Activated T-cell treated with anti-CD3 and anti-CD28 coated beads, Interleukin-2, amount 50 U/mL, for 48 hours (primary cell): Measurements from ENCODE around the gene ASL.
"Not testable (repeated sequence)": the region's sequence is repeated elsewhere in the genome, so short reads cannot be mapped to it uniquely, and the experiment has no call there.

ENCODE experiments used
- DNase-seq, 2 experiments: peaks; one replicate each; pipeline ENCODE4 v3.0.0-alpha.2; 2020

The ASL gene

GRCh38 chr7:66075590-66076461, at the start of gene ASL:
Gene ASL (plus strand): TSS chr7:66075819. CDS start chr7:66076082, 263 bp downstream.
- DNase-seq, result peak; percentile 92 to 94

GRCh38 chr7:66028342-66028741, 47.3 kb upstream of the ASL start:
- DNase-seq, result not testable (repeated sequence)

- DNase-seq, result no peak
Observed at GRCh38 chr7:66033471-66034385, 41.9 kb upstream of the ASL start.

- DNase-seq, result not testable (repeated sequence)
Observed at GRCh38 chr7:66034436-66035010, 41.1 kb upstream of the ASL start.

- DNase-seq, result no peak
Observed at GRCh38 chr7:66036382-66036781, 39.2 kb upstream of the ASL start.

GRCh38 chr7:66036788-66037187, 38.8 kb upstream of the ASL start:
- no peak for DNase-seq

- no peak for DNase-seq
Observed at GRCh38 chr7:66039094-66039670, 36.4 kb upstream of the ASL start.

GRCh38 chr7:66043681-66044497, 31.7 kb upstream of the ASL start:
- DNase-seq, result peak; percentile 52 to 53

- not testable (repeated sequence) for DNase-seq
Observed at GRCh38 chr7:66044498-66044854, 31.1 kb upstream of the ASL start.

- DNase-seq, result no peak
Observed at GRCh38 chr7:66047426-66047825, 28.2 kb upstream of the ASL start.

GRCh38 chr7:66049886-66050285, 25.7 kb upstream of the ASL start:
- not testable (repeated sequence) for DNase-seq

- no peak for DNase-seq
Observed at GRCh38 chr7:66050337-66050957, 25.2 kb upstream of the ASL start.

- DNase-seq, result no peak
Observed at GRCh38 chr7:66050990-66051448, 24.6 kb upstream of the ASL start.

GRCh38 chr7:66052447-66052846, 23.2 kb upstream of the ASL start:
- no peak for DNase-seq

GRCh38 chr7:66054063-66054462, 21.6 kb upstream of the ASL start:
- DNase-seq, result no peak

- no peak for DNase-seq
Observed at GRCh38 chr7:66055321-66055956, 20.2 kb upstream of the ASL start.

GRCh38 chr7:66060796-66061195, 14.8 kb upstream of the ASL start:
- no peak for DNase-seq

- no peak for DNase-seq
Observed at GRCh38 chr7:66069732-66070131, 5.9 kb upstream of the ASL start.

GRCh38 chr7:66070222-66070621, 5.4 kb upstream of the ASL start:
- no peak for DNase-seq

- DNase-seq, result not testable (repeated sequence)
Observed at GRCh38 chr7:66072208-66072607, 3.4 kb upstream of the ASL start.
